ENCODE measurements around the gene OTOGL.
"Not testable (repeated sequence)": the region's sequence is repeated elsewhere in the genome, so short reads cannot be mapped to it uniquely, and the experiment has no call there.

OTOGL gene

DNA sequence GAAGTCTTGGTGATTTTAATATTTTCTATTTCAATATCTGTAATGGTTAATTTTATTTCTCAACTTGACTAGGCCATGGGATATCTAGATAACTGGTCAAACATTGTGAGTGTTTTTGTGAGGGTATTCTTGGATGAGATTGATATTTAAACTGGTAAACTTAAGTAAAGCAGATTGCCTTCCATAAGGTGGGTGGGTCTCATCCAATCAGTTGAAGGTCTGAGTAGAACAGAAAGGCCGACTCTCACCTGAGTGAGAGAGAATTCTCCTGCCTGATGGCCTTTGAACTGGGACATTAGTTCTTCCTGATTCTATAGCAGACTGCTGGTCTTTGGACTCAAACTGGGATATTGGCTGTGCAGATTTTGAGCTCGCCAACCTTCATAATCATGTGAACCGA, 36.3 kb downstream of the OTOGL start:
- no peak for DNase-seq (ENCODE audit: low spot score)

DNA sequence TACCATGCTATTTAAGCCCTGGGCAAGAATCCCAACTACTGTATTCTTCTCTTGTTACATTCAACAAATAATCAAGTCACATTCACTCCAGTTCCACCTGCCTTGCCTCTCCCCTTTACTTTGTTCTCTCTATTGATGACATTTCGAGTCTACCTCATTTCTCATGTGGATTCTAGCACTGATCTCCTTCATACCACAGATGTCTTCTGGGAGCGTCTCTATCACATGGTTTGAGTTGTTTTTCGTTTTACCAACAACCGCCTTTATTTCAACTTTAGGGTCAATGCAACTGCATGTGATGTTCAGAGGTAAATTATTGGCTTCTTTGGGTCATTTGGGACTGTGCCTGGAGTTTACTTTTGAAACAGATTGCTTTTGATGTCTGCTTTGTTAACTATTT, 40.7 kb downstream of the OTOGL start:
- no peak for DNase-seq (ENCODE audit: low spot score)

DNA sequence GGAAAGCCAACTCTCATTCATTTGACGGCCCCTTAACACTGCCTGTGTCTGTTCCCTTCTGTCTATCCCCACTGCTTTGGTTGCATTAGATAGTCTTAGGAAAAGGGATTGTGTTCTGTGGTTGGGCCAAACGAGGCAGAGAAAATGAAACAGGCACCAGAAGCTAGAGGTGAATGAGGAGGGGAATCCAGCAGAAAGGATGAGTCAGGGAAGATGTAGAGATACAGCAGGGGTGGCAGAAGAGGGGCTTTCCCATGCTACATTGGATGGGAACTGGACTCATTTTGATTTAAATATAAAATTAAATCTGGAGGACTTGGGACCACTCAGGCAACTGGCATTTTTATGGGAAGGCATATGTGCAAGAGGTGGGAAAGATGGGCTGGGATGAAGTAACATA, 43.3 kb downstream of the OTOGL start:
- no peak for DNase-seq (ENCODE audit: low spot score)

DNA sequence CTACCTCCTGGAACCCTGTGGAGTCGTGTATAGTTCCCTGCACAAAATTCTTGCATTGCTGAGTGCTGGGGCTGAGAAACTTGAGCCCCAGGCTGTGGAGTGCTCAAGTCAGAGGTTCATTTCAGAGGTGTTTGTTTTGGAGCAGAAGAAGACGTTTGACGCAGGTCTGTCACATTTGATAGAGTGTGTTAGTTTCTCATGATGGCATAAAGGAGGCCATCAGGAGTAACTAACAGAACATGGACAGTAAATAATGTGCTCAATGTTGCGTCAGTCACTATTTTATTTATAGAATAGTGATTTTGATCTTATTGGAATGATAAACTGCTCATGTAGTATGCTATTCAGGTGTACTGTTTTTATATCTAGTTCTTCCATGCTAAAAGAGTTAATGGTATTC, 44.2 kb downstream of the OTOGL start:
- DNase-seq (ENCODE audit: low spot score): no peak

DNA sequence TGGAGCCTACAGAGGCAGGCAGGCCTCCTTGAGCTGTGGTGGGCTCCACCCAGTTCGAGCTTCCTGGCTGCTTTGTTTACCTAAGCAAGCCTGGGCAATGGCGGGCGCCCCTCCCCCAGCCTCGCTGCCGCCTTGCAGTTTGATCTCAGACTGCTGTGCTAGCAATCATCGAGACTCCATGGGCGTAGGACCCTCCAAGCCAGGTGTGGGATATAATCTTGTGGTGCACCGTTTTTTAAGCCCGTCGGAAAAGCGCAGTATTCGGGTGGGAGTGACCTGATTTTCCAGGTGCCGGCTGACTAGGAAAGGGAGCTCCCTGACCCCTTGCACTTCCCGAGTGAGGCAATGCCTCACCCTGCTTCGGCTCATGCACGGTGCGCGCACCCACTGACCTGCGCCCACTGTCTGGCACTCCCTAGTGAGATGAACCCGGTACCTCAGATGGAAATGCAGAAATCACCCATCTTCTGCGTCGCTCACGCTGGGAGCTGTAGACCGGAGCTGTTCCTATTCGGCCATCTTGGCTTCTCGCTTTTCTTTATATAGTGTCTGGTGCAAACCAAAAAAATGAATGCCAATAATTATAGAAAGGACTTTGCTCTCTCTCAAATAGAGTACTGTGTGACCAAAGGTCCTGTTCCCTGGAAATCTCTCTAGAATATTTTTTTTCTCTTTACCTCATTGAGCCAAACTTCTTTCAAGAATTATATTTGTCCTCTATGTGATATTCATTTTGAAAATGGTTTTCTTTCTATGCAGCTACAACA, 50.4 kb downstream of the OTOGL start:
- not testable (repeated sequence) for DNase-seq (ENCODE audit: low spot score)

DNA sequence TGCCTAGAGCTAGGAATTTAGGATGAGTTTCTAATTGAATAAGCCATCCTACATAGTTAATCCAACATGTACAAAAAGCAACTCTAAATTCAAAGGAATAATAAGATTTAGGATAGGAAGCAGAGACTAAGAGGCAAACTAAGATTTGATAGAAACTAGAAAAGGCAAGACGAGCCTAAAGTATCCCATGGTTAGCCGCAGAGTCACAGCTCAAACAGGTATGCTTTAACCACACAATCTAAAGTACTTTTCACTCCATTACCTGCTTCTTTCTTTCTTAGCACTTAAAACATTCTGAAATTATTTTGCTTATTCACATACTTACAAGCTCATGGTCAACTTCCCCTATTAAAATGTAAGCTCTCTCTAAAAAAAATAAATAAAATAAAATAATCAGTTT, 51.8 kb downstream of the OTOGL start:
- no peak for DNase-seq (ENCODE audit: low spot score)

DNA sequence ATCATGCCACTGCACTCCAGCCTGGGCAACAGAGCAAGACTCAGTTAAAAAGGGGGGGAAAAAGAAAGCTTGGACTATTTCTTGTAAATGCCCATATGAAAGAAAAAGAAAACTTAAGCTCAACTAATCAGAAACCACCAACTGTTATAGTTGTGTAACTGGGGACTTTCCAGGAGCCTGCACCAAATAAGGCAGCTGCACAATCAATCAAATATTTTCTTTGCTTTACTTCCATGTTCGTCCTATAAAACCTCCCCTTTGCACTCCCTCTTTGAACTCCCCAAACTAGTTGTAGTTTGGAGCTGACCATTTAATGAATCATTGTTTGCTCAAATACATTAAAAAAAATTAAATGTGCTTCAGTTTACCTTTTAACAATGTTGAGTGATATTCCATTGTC, 54.9 kb downstream of the OTOGL start:
- DNase-seq (ENCODE audit: low spot score): no peak

DNA sequence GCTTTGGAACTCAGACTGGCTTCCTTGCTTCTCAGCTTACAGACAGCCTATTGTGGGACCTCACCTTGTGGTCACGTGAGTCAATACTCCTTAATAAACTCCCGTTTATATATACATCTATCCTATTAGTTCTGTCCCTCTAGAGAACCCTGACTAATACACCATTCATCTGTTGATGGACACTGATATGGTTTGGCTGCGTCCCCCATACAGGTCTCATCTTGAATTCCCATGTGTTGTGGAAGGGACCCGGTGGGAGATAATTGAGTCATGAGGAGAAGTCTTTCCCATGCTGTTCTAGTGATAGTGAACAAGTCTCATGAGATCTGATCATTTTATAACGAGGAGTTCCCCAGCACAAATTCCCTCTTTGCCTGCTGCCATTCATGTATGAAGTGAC, 57.0 kb downstream of the OTOGL start:
- DNase-seq (ENCODE audit: low spot score): no peak

DNA sequence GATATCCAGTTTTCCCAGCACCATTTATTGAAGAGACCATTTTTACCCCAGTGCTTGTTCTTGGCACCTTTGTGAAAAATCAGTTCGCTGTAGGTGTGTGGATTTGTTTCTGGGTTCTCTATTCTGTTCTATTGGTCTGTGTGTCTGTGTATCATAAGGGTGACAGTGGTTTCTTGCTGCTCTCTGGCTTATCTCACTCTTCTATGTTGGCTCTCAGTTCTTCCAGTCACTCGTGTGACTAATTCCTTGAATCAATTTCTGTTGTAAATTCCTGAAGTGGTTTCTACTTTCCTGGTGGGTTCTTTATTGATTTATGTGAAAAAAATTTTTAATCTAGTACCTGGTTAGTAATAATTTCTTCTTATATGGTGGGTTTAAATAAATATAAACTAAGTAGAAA, 58.3 kb downstream of the OTOGL start:
- DNase-seq (ENCODE audit: low spot score): no peak

DNA sequence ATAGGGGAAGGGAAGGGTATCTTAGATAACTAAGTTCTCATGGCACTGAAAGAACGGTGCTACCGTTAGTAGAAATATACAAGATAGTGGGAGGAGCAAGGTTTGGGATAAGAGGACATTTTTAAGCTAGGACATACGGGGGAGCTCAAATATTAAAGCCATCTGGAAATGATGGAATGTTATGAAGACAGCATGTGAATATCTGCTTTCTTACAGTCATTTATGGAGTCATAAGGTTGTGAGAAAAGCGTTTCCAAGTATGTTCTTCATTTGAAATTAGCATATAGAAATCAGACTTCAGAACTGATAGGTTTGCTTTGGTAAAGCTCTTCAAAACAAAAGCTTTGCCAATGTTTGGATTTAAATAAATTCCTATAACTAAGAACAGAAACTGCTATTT, 62.3 kb downstream of the OTOGL start:
- no peak for DNase-seq (ENCODE audit: low spot score)

DNA sequence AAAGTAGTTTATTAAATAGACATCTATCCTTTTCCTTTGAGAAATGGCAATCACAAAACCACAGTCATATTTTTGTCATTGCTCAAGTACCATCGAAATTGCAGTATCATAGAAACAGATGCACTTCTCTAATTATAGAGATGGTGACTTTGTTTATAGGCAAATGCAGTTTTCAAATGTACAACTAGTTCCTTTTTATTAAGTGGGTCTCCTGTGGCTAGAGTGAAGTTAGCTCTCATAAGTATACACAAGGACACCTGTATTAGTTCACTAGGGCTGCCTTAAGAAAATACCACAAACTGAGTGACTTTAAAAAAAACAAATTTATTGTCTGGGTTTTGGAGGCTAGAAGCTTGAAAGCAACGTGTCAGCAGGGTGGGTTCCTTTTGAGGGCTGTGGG, 62.8 kb downstream of the OTOGL start:
- no peak for DNase-seq (ENCODE audit: low spot score)

DNA sequence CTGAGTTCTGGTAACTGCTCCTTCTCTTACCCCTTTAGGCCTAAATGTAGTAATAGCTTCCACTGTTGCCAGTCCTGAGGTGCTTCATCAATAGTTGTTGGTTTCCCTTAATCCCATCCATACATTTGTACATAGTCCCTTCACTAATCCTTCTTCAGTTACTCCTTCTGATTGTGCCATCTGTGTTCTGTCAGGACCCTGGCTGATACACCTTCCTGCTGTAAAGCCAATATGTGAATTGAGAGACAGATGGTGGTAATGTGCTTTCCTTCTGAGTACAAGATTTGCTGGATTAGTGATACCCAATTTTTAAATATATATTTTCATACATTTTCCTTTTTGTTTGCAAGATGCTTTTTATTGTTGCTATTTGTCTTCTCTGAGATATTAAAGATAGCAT, 66.4 kb downstream of the OTOGL start:
- DNase-seq (ENCODE audit: low spot score): peak; percentile 40

DNA sequence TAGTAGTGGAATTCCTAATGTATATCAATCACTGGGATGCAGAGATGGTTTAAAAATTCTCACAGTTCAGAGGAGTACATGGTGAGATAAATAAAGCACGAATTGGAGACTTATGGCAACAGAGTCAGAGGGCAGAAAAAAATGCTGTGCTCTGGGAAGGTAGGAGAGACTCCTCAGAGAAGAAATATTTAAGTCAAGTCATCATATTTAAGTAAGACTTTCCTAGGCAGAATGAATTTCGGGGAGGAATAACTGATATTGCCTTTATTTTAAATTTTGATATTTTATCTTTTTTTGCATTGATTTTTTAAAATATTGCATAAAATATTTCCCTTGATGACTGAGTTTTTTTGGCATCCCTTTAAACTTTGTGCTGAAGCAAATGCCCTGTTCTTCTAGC, 67.4 kb downstream of the OTOGL start:
- no peak for DNase-seq (ENCODE audit: low spot score)

DNA sequence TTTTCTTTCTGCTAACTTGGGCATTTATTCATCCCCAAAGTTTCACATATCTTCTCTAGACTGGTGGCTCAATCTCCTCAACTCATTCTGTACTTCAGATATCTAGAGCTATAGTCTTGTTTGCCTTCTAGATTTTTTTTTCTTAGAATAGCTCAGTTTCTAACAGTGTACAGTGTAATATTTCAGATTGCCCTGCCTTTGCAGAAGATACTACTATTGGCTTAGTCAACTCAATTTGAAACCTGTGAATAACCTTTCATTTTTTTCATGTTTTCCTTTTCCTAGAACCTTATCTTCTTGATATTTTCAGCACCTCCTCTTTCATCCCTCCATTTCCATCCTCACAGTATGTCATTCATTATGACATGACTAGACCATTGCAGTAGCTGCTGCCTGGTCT, 69.6 kb downstream of the OTOGL start:
- DNase-seq (ENCODE audit: low spot score): no peak

DNA sequence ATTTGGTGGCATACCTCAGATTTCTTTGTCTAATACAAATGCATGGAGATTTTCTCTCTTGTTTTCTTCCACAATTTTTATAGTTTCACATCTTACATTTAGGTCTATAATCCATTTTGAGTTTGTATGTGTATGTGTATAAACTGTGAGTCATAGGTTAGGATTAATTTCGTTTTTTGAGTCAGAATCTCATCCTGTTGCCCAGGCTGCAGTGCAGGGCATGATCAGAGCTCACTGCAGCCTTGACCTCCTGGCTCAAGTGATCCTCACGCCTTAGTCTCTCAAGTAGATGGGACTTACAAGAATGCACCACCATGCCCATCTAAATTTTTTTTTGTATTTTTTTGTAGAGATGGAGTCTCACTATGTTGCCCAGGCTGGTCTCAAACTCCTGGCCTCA, 71.6 kb downstream of the OTOGL start:
- no peak for DNase-seq (ENCODE audit: low spot score)

DNA sequence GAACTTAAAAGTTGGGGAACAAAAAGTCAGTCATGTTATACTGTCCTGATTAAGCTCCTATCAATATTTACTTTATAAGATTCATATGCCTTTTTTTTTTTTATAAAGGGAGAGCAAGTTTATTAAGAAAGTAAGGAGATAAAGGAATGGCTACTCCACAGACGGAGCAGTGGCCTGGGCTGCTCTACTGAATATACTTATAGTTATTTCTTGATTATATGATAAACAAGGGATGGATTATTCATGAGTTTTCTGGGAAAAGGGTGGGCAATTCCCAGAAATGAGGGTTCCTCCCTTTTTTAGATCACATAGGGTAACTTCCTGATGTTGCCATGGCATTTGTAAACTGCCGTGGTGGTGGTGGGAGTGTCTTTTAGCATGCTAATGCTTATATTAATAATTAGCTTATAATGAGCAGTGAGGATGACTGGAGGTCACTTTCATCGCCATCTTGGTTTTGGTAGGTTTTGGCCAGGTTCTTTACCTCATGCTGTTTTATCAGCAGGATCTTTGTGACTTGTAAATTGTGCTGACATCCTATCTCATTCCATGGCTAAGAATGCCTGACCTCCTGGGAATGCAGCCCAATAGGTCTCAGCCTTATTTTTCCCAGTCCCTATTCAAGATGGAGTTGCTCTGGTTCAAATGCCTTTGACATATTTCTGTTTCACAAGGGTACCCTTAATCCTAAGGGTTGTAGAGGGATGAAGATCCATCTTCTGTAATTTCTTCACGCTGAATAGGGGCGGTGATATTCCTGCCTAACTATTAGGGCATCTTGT, 73.9 kb downstream of the OTOGL start:
- no peak for DNase-seq (ENCODE audit: low spot score)

DNA sequence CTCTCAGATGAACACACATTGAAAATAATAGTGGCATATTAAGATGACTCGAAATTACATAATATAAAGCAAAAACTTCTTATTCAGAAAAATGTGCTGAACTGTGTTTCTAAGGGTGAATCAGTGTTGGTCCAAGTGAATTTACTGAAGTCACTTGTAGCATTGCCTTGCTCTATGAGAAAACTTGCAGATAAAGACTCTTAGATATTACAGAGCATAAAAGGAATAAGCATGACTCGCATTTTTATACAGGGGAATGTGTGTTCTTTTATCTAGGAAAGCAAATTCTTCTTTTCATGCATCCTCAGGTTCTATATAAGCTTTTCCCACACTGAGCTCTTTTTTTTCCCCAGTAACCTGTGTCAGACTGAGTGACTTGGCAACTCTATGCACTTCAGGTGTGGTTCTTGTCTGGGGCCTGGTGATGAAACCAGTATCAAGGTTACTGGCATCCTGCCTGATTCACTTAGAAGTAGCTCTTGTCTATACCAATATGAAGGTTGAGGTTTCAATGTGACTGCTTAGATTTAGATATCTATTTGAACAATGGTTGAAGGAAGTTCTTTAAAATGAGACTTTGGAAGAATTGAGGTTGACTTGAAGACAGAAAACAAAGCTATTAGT, 76.1 kb downstream of the OTOGL start:
- no peak for DNase-seq (ENCODE audit: low spot score)

DNA sequence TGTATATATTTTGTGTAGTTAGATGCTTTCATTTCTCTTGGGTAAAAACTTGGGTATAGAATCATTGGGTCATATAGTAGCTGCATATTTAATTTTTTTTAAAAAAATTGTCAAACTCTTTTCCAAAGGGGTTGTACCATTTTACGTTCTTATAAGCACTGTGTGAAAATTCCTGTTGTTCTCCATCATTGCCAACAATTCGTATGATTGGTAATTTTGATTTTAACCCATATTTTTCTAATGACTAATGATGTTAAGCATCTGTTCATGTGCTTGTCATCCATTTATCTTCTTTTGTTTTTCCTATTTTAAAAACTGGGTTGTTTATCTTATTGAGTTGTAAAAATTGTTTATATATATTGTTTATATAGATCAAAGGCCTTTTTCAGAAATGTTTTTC, 77.4 kb downstream of the OTOGL start:
- DNase-seq (ENCODE audit: low spot score): no peak

DNA sequence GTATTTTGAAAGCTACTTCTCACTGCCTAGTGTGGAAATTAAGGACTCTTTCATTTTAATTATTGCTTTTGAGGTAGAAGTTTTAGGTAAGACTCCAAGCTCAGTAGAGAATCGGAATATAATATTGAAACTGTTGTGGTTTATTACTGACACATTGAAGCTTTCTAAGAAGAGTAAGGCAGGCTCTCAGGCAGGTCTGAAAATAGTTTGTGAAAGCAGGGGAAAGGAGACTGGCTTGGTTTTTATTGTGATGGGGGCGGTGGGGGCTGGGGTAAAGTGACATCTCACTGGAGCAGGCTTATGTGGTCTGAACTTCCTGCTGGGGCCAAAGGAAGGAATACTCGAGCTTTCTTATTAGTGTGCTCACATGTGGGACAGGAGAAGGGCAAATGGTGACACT, 79.5 kb downstream of the OTOGL start:
- no peak for DNase-seq (ENCODE audit: low spot score)

DNA sequence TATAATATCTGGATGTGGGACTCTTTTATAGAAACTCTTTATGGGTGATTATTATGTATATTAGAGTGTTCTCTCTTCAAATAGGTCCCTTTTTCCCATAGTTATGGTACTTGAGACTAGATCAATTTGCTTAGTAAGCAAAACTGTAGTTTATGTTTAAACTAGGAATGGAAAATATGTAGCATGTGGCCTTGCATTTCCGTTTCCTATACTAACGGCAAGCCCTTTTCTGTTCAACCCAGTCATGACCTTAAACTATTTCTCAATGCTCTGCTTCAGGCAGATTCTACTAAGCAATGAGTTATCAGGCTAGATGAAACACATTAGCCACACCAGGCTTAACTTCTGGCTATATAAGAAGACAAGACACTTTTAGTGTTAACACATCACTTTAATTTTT, 84.6 kb downstream of the OTOGL start:
- DNase-seq (ENCODE audit: low spot score): no peak

DNA sequence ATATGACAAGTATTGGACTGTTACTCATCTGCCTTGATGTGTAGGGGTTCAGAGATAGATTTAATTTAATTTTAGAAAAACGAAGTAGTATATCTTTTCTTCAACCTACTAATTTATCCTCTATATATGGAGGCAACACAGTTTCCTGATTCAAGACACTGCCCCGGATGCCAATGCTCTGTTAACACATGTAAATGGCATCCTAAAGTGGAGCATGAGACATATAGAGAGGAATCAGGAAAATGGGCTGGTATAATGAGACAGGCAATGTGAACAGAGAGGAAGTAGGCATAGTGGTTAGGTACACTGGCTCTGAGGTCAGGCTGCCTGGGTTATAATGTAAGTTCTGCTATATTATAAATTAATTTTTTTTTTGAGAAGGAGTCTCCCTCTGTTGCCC, 85.6 kb downstream of the OTOGL start:
- DNase-seq (ENCODE audit: low spot score): no peak

DNA sequence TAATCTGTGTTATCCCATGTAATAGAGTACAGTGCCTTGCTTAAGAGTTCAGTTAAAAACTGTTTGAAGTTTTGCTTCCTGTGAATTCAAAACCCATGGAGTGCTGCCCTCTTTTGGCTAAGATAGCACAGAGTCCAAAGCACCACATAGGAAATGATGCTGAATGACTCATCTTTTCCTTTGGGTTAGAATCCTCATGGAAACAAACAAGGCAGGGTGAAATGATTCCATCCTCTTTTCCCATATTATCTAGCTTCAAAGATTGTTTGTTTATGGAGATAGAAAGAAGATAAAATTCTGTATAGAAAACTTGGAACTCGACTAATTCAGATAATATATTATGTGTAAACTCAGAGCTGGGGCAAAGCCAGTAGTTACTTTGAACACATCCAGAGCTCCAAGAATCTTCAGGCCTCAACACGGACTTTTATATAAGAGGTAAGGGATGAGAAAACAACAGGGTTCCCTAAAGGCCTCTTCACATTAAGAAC, 87.4 kb downstream of the OTOGL start:
- DNase-seq (ENCODE audit: low spot score): peak; percentile 52

DNA sequence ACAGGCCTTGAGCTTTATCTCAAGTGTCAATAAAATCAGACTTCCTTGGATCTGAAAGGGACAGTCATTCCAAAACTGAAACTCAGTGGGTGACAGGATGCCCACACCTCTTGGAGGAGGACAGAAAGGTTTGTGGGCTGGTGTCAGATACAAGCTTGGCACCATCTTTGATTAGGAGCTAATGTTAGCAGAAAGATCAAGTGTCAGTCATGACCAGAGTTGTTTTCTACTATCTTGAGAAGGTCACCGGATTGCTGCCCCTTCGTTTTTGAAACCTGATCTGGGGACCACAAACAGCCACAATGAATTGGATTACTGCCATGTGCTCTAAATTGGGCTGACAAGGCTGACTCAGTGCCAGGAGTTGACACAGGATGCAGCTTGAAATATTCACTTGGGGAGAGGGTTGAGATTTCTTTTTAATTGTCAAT, 88.3 kb downstream of the OTOGL start:
- DNase-seq (ENCODE audit: low spot score): no peak

Data from D341Med (cell line).